Measurements from ENCODE around the gene ANXA6.

DNA sequence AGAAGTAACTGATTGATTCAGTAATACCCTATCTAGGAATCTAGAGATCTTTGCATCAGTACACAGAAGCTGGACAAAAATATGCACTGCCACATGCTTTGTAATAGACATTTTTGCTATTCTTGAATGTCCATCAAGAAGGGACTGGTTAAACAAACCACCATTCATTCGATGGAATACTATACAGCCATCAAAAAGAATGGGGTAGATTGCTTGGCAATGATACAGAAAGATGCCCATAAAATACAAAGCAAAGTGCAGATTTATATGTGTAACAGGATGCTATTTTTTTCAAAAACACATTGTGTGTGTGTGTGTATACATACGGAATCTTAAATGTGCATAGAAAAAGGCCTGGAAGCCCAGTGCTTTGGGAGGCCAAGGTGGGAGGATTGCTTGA is 84.3 kb downstream of the ANXA6 start:
- no peak for TF ChIP-seq CTCF (tag by site-specific recombination; IDR thresholded peaks at IDR 0.05)
- TF ChIP-seq ZBTB8A (tag by site-specific recombination; IDR thresholded peaks at IDR 0.05), result no peak

Data from HEK293 (cell line).